ENCODE results near the gene TXNDC15. TPM values are rescaled to one million over a fixed set of nuclear protein-coding genes. Genes with fewer than 3 reads are reported as not detected.

Gene TXNDC15
- 10 to 100 TPM; 61.9 to 78.2 TPM for total RNA-seq
- polyA plus RNA-seq (ENCODE audit: insufficient read length in 6 of 6) = 10 to 100 TPM; 61.7 to 88.9 (median 75.7) TPM
- long read RNA-seq, donor 1, transcript TXNDC15-201 (5 exons, 3,548 nt) = major isoform, 23 of 37 reads
- long read RNA-seq, donor 1, partial matches to known transcripts = 10 of 37 reads
- long read RNA-seq, donor 1, other reads (novel, unspliced or antisense) = 0 of 37 reads
- long read RNA-seq, donor 2, transcript TXNDC15-203 (3 exons, 2,020 nt) = minor isoform, 10 of 40 reads
- long read RNA-seq, donor 2, transcript TXNDC15-201 (5 exons, 3,548 nt) = major isoform, 16 of 40 reads
- long read RNA-seq, donor 2, partial matches to known transcripts = 14 of 40 reads
- long read RNA-seq, donor 2, other reads (novel, unspliced or antisense) = 0 of 40 reads
- long read RNA-seq, donor 3, transcript TXNDC15-201 (5 exons, 3,548 nt) = major isoform, 18 of 28 reads
- long read RNA-seq, donor 3, partial matches to known transcripts = 7 of 28 reads
- long read RNA-seq, donor 3, other reads (novel, unspliced or antisense) = 0 of 28 reads
- long read RNA-seq, donor 4, transcript TXNDC15-201 (5 exons, 3,548 nt) = major isoform, 50 of 56 reads
- long read RNA-seq, donor 4, partial matches to known transcripts = 5 of 56 reads
- long read RNA-seq, donor 4, other reads (novel, unspliced or antisense) = 1 of 56 reads
- long read RNA-seq, donor 5, transcript TXNDC15-201 (5 exons, 3,548 nt) = major isoform, 22 of 37 reads
- long read RNA-seq, donor 5, partial matches to known transcripts = 11 of 37 reads
- long read RNA-seq, donor 5, other reads (novel, unspliced or antisense) = 0 of 37 reads
- long read RNA-seq, donor 6, transcript TXNDC15-201 (5 exons, 3,548 nt) = major isoform, 28 of 46 reads
- long read RNA-seq, donor 6, partial matches to known transcripts = 16 of 46 reads
- long read RNA-seq, donor 6, other reads (novel, unspliced or antisense) = 0 of 46 reads
- long read RNA-seq, donor 7, transcript TXNDC15-201 (5 exons, 3,548 nt) = major isoform, 19 of 20 reads
- long read RNA-seq, donor 7, partial matches to known transcripts = 0 of 20 reads
- long read RNA-seq, donor 7, other reads (novel, unspliced or antisense) = 0 of 20 reads
- long read RNA-seq, donor 8, transcript TXNDC15-201 (5 exons, 3,548 nt) = major isoform, 23 of 41 reads
- long read RNA-seq, donor 8, partial matches to known transcripts = 18 of 41 reads
- long read RNA-seq, donor 8, other reads (novel, unspliced or antisense) = 0 of 41 reads
- long read RNA-seq, donor 9 = 0 reads
- long read RNA-seq, donor 10, transcript TXNDC15-201 (5 exons, 3,548 nt) = major isoform, 77 of 83 reads
- long read RNA-seq, donor 10, partial matches to known transcripts = 0 of 83 reads
- long read RNA-seq, donor 10, other reads (novel, unspliced or antisense) = 6 of 83 reads
- long read RNA-seq, donor 11, transcript TXNDC15-201 (5 exons, 3,548 nt) = major isoform, 31 of 50 reads
- long read RNA-seq, donor 11, partial matches to known transcripts = 14 of 50 reads
- long read RNA-seq, donor 11, other reads (novel, unspliced or antisense) = 0 of 50 reads
- long read RNA-seq, donor 12, transcript TXNDC15-201 (5 exons, 3,548 nt) = major isoform, 18 of 26 reads
- long read RNA-seq, donor 12, partial matches to known transcripts = 6 of 26 reads
- long read RNA-seq, donor 12, other reads (novel, unspliced or antisense) = 0 of 26 reads

- peak within 1 kb of the TSS; percentile 87 to 91 for H3K4me3 ChIP-seq
- DNase-seq (peak; percentile 87 to 99 (median 92)), ATAC-seq (peak; percentile 96)
- no peak for TF ChIP-seq CTCF (IDR thresholded peaks at IDR 0.05)
- H3K27ac ChIP-seq = peak within 1 kb of the TSS; percentile 90 to 98
- H3K36me3 ChIP-seq = no peaks in the 10 kb centered on the region
- H3K4me1 ChIP-seq = peaks cover 12 to 41% of the 10 kb centered on the region in 2 donors
- H3K27me3 ChIP-seq = no peaks in the 10 kb centered on the region
- intact Hi-C loops (cut with DNase I) = no loop called here
- no peaks in the 10 kb centered on the region for H3K9me3 ChIP-seq
These were observed at the start of gene TXNDC15 for GRCh38 chr5:134873987-134874830. Gene TXNDC15, plus strand, starts transcription at chr5:134874371. Its CDS starts 57 bp downstream, at chr5:134874428.

- DNase-seq (no peak), ATAC-seq (no peak)
- TF ChIP-seq CTCF (IDR thresholded peaks at IDR 0.05) = no peak
- peaks cover 0 to 86% of the 10 kb centered on the region in 2 donors for H3K36me3 ChIP-seq
- no peaks in the 10 kb centered on the region for H3K4me1 ChIP-seq
- H3K4me3 ChIP-seq = no peak overlapping the region
- H3K27ac ChIP-seq = no peak overlapping the region
- no peaks in the 10 kb centered on the region for H3K27me3 ChIP-seq
- H3K9me3 ChIP-seq = no peaks in the 10 kb centered on the region
- intact Hi-C loops (cut with DNase I) = no loop called here
These were observed 49.5 kb upstream of the TXNDC15 start for GRCh38 chr5:134824681-134825080.

DNA sequence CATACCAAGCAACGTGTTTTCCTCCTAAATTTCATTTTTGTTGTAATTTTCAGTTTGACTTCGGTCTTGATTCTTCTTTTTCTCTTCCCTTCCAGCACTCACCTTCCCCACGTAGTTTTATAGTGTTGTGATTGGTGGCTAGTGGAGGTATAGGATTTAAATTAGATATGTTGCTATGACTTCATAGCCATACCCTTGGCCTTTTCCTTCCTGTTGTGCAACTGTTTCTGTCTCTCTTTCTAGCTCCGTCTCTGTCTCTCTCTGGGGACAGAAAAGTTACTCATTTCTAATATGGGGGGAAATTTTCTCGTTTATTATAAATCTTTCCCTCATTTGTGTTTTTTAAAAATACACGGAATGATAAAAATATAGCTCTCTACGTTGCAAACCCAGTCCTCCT, 49.0 kb upstream of the TXNDC15 start:
- no peak for TF ChIP-seq CTCF (IDR thresholded peaks at IDR 0.05)
- no peaks in the 10 kb centered on the region for H3K27me3 ChIP-seq
- DNase-seq (no peak), ATAC-seq (no peak)
- no peaks in the 10 kb centered on the region for H3K9me3 ChIP-seq
- peaks cover 0 to 84% of the 10 kb centered on the region in 2 donors for H3K36me3 ChIP-seq
- no peaks in the 10 kb centered on the region for H3K4me1 ChIP-seq
- intact Hi-C loops (cut with DNase I) = no loop called here
- no peak overlapping the region for H3K4me3 ChIP-seq
- no peak overlapping the region for H3K27ac ChIP-seq
